HepG2 (cell line): Measurements from ENCODE around the gene MAGED1. TPM values are rescaled to one million over a fixed set of nuclear protein-coding genes. Genes with fewer than 3 reads are reported as not detected.

Experiments used
- ATAC-seq: fragments of 200-7000 bp; cut with Tn5 transposase; 3 replicates; pipeline ENCODE4 v1.9.1; 2020; ENCODE audit warnings: mild to moderate bottlenecking, moderate library complexity
- BruUV-seq: library from RNA; stranded (reverse); fragments of 400-500 nt; replicated peaks from 2 replicates; lab custom pipeline; 2021; lab: Mats Ljungman, UMichigan
- CTCF ChIA-PET: fragments of 300-600 bp; formaldehyde crosslinking; extraction: SDS; loops from one replicate; lab custom pipeline; 2021; ENCODE audit warnings: low total read pairs, inconsistent platforms, low intra/inter-chr PET ratio; lab: Yijun Ruan, JAX
- POLR2A ChIA-PET: fragments of 350-600 bp; sonication (Branson Sonifier 250); formaldehyde crosslinking; loops from one replicate; lab custom pipeline; 2020; ENCODE audit warnings: antibody characterized with exemption, inconsistent platforms; lab: Yijun Ruan, JAX
- DNase-seq: peaks from one replicate; pipeline ENCODE4 v3.0.0-alpha.2; 2015; ENCODE audit warnings: low spot score
- FAIRE-seq: peaks from 3 replicates; lab custom pipeline; 2011; peaks lifted over from hg19 to GRCh38; lab: Jason Lieb, UNC
- H2AFZ ChIP-seq: one replicate; pipeline ENCODE4 v1.6.1; 2011; ENCODE audit warnings: low read length, inconsistent platforms
- H3K27ac ChIP-seq: fragments of 300-600 bp; 3 replicates; pipeline ENCODE4 v1.8.0; 2011; ENCODE audit warnings: mixed run types, mild to moderate bottlenecking, mixed read lengths, low read length, inconsistent platforms; ENCODE audit not compliant: insufficient read depth; ENCODE audit errors: extremely low read length
- H3K27me3 ChIP-seq, 2 experiments: fragments of 200-600 bp in 1 of 2; 2 replicates in 1 of 2; 3 replicates in 1 of 2; pipeline versions ENCODE4 v1.6.0 to v1.8.0; 2011; ENCODE audit warnings: low read length in 2 of 2, mild to moderate bottlenecking in 2 of 2, moderate library complexity in 2 of 2, inconsistent platforms in 1 of 2; ENCODE audit not compliant: insufficient read depth in 2 of 2, control insufficient read depth in 1 of 2
- H3K36me3 ChIP-seq, 2 experiments: fragments of 200-600 bp in 1 of 2; replicated peaks in 1 of 2; 2 replicates in 1 of 2; 3 replicates in 1 of 2; pipeline versions ENCODE4 v1.5.1 to v1.8.0; 2011; ENCODE audit warnings: low read length in 2 of 2, inconsistent platforms in 1 of 2; ENCODE audit not compliant: insufficient read depth in 2 of 2, control insufficient read depth in 1 of 2
- H3K4me1 ChIP-seq: 2 replicates; pipeline ENCODE4 v1.5.1; 2012; ENCODE audit warnings: low read length, inconsistent platforms; ENCODE audit not compliant: insufficient read depth
- H3K4me2 ChIP-seq: 2 replicates; pipeline ENCODE4 v1.6.0; 2011; ENCODE audit warnings: low read depth, low read length, inconsistent platforms
- H3K4me3 ChIP-seq, 3 experiments: fragments of 200-600 bp in 1 of 3; sonication (generic), shearing (Covaris generic) in 1 of 3; replicated peaks in 1 of 3; 2 replicates each; pipeline ENCODE4 v1.5.1; 2011 to 2016; ENCODE audit warnings: low read length in 3 of 3, inconsistent platforms in 2 of 3, low read depth in 2 of 3, mild to moderate bottlenecking in 2 of 3, control low read depth in 1 of 3, mixed read lengths in 1 of 3; ENCODE audit not compliant: insufficient read depth in 1 of 3
- H3K79me2 ChIP-seq: one replicate; pipeline ENCODE4 v1.6.1; 2011; ENCODE audit warnings: low read length, inconsistent platforms; ENCODE audit not compliant: insufficient read depth
- H3K9ac ChIP-seq: 2 replicates; pipeline ENCODE4 v1.6.0; 2011; ENCODE audit warnings: mild to moderate bottlenecking, low read depth, low read length, inconsistent platforms; ENCODE audit not compliant: insufficient read depth
- H3K9me3 ChIP-seq: 2 replicates; pipeline ENCODE4 v1.5.1; 2012; ENCODE audit warnings: mild to moderate bottlenecking, low read length
- H4K20me1 ChIP-seq: 2 replicates; pipeline ENCODE4 v1.6.0; 2011; ENCODE audit warnings: inconsistent platforms, mild to moderate bottlenecking, low read length, moderate library complexity; ENCODE audit not compliant: insufficient read depth
- IKZF4 ChIP-seq: sonication (generic); formaldehyde crosslinking; IDR thresholded peaks from 2 replicates; pipeline ENCODE4 v1.5.1; 2020; ENCODE audit warnings: borderline replicate concordance, mild to moderate bottlenecking, low read depth, missing genetic modification reagents; ENCODE audit errors: not compliant biosample characterization
- NCOR1 ChIP-seq: fragments of 200-600 bp; sonication (generic); IDR thresholded peaks from 2 replicates; pipeline ENCODE4 v1.7.0; 2017; ENCODE audit warnings: antibody characterized with exemption, low read length, borderline replicate concordance
- PAX8 ChIP-seq: sonication (generic); formaldehyde crosslinking; IDR thresholded peaks from 2 replicates; pipeline ENCODE4 v1.8.0; 2022; ENCODE audit warnings: mild to moderate bottlenecking, missing genetic modification reagents, borderline replicate concordance
- SMYD3 ChIP-seq: sonication (generic); formaldehyde crosslinking; IDR thresholded peaks from 2 replicates; pipeline ENCODE4 v1.8.1; 2023; ENCODE audit warnings: mild to moderate bottlenecking, missing genetic modification reagents
- ZNF17 ChIP-seq: sonication (generic); formaldehyde crosslinking; IDR thresholded peaks from 2 replicates; pipeline ENCODE4 v1.5.0; 2020; ENCODE audit warnings: mild to moderate bottlenecking, missing genetic modification reagents
- WGBS: methylation state at CpG from one replicate; pipeline ENCODE4 v1.1.6; 2017; ENCODE audit warnings: low lambda C conversion rate; 5-methylcytosine and 5-hydroxymethylcytosine counted together
- in situ Hi-C: cut with HindIII; loops from 2 replicates; pipeline ENCODE4 v1.10.0; 2017; ENCODE audit warnings: low pct_unique_long_range_greater_than_20kb; ENCODE audit not compliant: extremely low pct_ligation_motif_present
- intact Hi-C: fragments of 100-400 bp; cut with micrococcal nuclease; formaldehyde crosslinking; loops from one replicate; pipeline ENCODE4 v1.10.0; 2022; ENCODE audit not compliant: unreplicated experiment
- polyA plus RNA-seq, 8 experiments: library from polyadenylated mRNA; depleted of rRNA in 3 of 8; stranded (reverse) in 7 of 8; unstranded in 1 of 8; fragments of >200 nt; fragmentation: Illumina TruSeq in 4 of 8; extraction: Trizol in 4 of 8; gene quantifications; 2 replicates each; pipeline versions ENCODE4 v1.2.1 to v1.2.3, GENCODE V29; 2011 to 2016; ENCODE audit warnings: low read depth in 4 of 8, missing spikeins in 1 of 8, mixed read lengths in 1 of 8; ENCODE audit not compliant: insufficient read depth in 1 of 8
- total RNA-seq, 5 experiments: library from RNA; depleted of rRNA; stranded (reverse); fragments of >200 nt; fragmentation: Illumina TruSeq; extraction: Trizol; gene quantifications; 2 replicates each; pipeline ENCODE4 v1.2.3, GENCODE V29; 2016; ENCODE audit warnings: low read depth in 1 of 5
- TF ChIP-seq, protein P1 (sequence below): sonication (generic); formaldehyde crosslinking; IDR thresholded peaks from 2 replicates; pipeline ENCODE4 v1.4.0; 2020; ENCODE audit warnings: missing genetic modification reagents, borderline replicate concordance

Gene MAGED1
- total and polyA plus RNA-seq, 2 of the 13 experiments (the other 11 are each of a cell fraction or from before 2014, with no cell fraction given) = 105 to 137 TPM

- no peaks in the 10 kb centered on the region for H3K9me3 ChIP-seq
These were observed 40.8 kb upstream of the MAGED1 start for GRCh38 chrX:51852621-51853020.

More at GRCh38 chrX:51852621-51853020, 40.8 kb upstream of the MAGED1 start:
- no peak overlapping the region for H3K27ac ChIP-seq
- BruUV-seq = no TSS peak
- H3K27me3 ChIP-seq = no peaks in the 10 kb centered on the region
- FAIRE-seq (no peak), DNase-seq (no peak), ATAC-seq (no peak)
- H3K79me2 ChIP-seq = no peaks in the 10 kb centered on the region
- no peak overlapping the region for H3K4me2 ChIP-seq
- no peak for TF ChIP-seq IKZF4 (CRISPR knock-in tag)
- TF ChIP-seq PAX8 (CRISPR knock-in tag) = no peak
- TF ChIP-seq ZNF17 (CRISPR knock-in tag) = no peak
- TF ChIP-seq SMYD3 = no peak
- TF ChIP-seq NCOR1 = no peak
- TF ChIP-seq, protein P1, sequence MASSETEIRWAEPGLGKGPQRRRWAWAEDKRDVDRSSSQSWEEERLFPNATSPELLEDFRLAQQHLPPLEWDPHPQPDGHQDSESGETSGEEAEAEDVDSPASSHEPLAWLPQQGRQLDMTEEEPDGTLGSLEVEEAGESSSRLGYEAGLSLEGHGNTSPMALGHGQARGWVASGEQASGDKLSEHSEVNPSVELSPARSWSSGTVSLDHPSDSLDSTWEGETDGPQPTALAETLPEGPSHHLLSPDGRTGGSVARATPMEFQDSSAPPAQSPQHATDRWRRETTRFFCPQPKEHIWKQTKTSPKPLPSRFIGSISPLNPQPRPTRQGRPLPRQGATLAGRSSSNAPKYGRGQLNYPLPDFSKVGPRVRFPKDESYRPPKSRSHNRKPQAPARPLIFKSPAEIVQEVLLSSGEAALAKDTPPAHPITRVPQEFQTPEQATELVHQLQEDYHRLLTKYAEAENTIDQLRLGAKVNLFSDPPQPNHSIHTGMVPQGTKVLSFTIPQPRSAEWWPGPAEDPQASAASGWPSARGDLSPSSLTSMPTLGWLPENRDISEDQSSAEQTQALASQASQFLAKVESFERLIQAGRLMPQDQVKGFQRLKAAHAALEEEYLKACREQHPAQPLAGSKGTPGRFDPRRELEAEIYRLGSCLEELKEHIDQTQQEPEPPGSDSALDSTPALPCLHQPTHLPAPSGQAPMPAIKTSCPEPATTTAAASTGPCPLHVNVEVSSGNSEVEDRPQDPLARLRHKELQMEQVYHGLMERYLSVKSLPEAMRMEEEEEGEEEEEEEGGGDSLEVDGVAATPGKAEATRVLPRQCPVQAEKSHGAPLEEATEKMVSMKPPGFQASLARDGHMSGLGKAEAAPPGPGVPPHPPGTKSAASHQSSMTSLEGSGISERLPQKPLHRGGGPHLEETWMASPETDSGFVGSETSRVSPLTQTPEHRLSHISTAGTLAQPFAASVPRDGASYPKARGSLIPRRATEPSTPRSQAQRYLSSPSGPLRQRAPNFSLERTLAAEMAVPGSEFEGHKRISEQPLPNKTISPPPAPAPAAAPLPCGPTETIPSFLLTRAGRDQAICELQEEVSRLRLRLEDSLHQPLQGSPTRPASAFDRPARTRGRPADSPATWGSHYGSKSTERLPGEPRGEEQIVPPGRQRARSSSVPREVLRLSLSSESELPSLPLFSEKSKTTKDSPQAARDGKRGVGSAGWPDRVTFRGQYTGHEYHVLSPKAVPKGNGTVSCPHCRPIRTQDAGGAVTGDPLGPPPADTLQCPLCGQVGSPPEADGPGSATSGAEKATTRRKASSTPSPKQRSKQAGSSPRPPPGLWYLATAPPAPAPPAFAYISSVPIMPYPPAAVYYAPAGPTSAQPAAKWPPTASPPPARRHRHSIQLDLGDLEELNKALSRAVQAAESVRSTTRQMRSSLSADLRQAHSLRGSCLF (CRISPR knock-in tag) = no peak
- in situ Hi-C loops = loop anchor here (25.0 kb wide), 1 partner anchor 215 kb away; no protein-coding TSS in a partner anchor
- POLR2A ChIA-PET = no interaction called here
- H3K9ac ChIP-seq = no peak overlapping the region
- no peak overlapping the region for H3K4me3 ChIP-seq
- CTCF ChIA-PET = no interaction called here
- 31% methylated on average over 3 of the region's 3 CpGs for WGBS
- no peak overlapping the region for H2AFZ ChIP-seq
- H3K36me3 ChIP-seq = no peaks in the 10 kb centered on the region
- intact Hi-C loops = no loop called here
- no peaks in the 10 kb centered on the region for H3K4me1 ChIP-seq
- no peaks in the 10 kb centered on the region for H4K20me1 ChIP-seq
